Amniotic epithelial cell (primary cell): Measurements from ENCODE around the gene CD36.

ENCODE experiments used
- DNase-seq: peaks from one replicate; pipeline ENCODE4 v3.0.0-alpha.2; 2010; ENCODE audit warnings: low read depth

Gene CD36

GRCh38 chr7:80637911-80638765, at the start of gene CD36:
Gene CD36 (plus strand): TSS chr7:80638642. CDS start chr7:80646741, 8,099 bp downstream.
- DNase-seq = no peak

DNA sequence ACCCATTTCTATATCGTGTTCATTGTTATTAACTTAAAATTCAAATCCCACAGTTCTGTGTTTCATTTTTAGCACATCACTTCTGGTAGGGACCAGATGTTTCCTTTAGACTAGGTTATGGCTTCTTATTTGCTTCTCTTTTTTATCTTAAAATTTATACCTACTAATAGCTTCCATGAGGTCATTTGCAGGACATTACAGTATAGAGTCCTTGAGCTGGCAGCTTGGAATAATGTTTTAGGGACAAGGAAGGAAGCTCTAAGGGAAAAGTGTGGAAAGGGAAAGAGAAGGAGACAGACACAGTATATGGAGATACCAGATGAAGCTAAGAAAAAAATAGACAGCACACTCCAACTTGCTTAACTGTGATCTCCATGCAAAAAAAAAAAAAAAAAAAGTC, 48.8 kb upstream of the CD36 start:
- DNase-seq = no peak

- no peak for DNase-seq
These were observed 46.8 kb upstream of the CD36 start for GRCh38 chr7:80591654-80592053.

DNA sequence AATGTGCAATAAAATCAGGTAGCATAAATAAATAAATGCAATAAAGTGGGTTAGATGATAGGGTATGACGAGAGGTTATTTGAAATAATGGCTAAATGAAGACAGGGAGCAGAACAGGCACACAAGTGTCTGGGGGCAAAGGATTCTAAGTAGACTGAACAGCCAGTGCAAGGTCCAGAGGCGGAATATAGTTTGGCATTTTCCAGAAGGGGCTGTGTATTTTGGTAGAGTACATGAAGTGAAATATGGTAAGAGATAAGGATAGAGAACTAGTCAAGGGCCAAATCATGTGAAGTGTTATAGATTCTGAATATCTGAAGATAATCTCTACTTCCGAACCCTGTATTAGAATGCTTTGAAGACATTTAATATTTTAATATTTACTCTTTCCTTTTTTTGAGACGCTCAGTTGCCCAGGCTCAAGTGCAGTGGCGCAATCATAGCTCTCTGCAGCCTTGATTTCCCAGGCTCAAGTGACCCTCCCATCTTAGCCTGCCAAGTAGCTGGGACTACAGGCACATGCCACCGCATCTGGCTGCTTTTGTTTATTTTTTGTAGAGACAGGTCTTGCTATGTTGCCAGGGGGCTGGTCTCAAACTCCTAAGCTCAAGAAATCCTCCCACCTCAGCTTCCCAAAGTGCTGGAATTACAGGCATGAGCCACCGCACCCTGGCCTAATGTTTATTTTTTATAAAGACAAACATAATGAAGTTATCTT, 44.4 kb upstream of the CD36 start:
- DNase-seq = peak; percentile 44

- no peak for DNase-seq
These were observed 41.4 kb upstream of the CD36 start for GRCh38 chr7:80596933-80597517.

DNA sequence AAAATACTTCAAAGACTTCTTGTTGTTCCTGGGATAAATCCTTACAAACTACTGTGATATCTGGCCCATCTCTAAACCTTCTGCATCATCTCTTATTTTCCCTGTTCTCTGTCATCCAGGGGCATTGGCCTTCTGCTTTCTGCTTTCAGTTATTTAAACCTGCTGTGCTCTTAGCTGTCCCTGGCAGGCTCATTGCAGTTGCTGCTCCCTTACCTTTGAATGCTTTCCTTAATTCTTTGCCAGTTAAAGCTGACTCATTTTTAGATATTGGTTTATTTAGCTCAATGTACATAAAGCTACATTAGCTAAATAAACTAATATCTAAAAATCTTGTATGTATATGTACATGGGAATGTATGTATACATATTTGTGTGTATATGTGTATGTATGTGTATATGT, 40.6 kb upstream of the CD36 start:
- DNase-seq = no peak

DNA sequence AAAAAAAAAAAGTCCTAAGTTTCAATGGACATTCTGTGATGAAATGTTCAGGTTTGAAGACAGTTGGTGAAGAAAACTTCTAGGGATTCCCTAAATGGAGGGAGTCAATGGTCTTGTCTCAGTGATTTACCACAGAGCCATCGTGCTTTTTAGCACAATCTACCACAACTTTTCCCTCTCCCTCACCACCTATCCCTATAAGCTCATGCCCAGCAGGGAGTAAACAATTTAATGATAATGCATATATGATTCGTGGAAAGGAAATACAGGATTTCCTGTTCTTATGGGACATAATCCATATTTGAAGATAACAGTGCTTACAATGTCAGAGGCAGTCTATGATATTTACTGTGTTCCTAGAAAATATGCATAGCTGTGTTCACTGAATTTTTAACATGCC, 38.4 kb upstream of the CD36 start:
- no peak for DNase-seq

DNA sequence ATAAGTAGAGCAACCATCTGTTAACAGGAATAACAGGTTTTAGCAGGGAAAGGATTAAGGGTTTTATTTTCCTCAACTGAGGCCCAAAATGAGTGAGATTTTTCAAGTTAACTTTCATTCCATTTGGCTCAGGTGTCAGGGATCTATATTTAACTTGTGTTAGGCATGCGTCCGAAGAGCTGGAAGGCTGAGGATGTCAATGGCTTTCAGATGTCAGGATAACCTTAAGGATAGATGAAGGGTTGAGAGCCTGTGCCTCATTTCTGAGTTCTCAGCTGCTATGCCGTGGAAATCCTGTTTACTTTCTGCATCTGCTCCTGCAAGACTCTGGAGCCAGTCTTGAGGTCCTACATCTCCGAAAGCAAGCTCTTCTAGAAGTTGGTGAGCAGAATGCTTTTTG, 36.4 kb upstream of the CD36 start:
- DNase-seq = no peak

DNA sequence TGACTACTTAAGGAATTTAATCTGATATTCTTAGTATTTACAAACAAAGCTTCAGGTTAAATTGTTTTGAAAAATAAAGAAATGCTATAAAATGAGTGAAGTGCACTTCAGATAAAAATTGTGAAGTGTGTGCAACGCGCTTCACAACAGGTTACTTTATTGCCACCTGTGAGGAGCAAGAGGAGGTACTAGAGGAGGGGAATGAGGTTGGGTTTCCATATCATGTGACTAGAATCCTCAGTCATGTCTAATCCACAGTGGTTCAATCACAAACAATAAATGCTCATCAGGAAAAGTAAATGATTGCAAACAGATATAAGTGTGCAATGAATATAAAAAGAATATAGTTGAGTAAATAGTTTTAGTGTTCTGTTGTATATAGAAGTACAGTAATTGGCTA, 34.5 kb upstream of the CD36 start:
- DNase-seq = no peak

DNA sequence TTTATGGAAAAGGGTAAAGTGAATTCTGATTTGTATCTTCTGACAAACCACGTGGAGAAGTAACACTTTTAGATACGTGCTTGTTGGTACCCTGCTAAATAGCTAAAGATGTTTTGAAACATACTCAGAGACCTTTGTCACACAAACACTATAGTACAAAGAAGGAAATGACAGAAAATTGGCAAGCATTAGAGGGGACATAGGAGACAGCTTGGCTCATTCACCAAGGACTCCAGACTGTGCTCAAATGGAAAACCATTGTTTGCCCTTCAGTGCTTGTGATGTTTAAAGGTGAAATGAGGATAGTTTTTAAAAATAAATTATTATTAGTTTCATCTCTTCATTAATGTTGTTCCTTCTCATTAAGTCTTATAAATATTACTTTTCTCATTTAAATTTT, 34.0 kb upstream of the CD36 start:
- DNase-seq = no peak

DNA sequence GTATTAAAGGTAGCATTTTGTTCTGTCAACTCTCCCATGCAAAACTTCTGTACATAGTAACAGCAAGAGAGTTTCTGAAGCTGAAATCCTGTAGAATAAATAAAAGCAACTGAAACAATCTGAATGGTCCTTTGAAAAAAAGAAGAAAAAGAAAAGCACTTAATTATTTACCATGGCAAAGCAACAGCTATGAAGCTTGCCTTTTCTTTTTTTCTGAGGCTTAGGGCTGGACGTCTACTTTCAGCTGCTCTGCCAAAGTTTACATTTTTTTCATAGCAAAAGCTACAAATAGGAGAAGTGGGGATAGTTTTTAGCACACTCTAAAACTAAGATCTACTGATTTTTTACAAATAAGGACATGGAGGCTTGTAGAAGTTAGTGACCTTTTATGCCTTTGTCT, 31.3 kb upstream of the CD36 start:
- no peak for DNase-seq

GRCh38 chr7:80608336-80608735, 30.1 kb upstream of the CD36 start:
- DNase-seq = no peak

DNA sequence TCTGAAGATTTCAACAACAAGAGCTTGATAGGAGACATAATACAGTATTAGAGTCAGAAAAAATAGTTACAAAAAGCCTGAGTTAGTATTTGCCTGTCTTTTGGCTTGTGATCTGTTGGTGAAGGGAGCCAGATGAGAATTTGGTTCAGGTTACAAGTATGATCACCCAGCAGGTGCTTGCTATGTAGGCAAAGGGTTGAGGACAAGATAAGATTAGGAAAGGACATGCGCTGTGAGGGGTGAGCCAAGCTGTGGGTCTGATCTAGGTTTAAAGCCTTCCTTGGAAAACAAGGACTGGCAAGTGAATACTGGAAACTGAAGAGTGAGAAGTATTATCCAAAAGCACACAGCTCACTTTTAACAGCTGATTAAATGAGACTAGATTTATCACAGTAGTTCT, 28.7 kb upstream of the CD36 start:
- no peak for DNase-seq

GRCh38 chr7:80611353-80611752, 27.1 kb upstream of the CD36 start:
- peak; percentile 13 for DNase-seq

DNA sequence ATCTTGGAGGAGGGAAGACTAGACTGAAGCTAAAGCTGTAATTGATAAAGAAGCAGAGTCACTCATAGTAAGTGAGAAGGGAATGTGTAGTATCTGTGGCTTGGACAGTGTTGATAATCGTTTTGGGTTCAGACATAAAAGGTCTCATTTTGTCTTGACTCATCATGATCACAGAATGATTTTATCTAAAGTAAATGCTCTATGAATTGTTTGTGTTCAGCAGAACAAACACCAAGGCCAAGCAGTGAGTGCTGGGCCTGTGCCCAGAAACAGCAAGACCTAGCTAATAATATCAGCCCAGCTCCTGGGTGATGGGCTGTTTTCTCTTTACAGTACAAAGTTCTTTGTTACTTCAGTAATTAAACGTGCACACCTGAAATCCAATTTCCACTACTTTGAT, 26.7 kb upstream of the CD36 start:
- DNase-seq = peak; percentile 78

DNA sequence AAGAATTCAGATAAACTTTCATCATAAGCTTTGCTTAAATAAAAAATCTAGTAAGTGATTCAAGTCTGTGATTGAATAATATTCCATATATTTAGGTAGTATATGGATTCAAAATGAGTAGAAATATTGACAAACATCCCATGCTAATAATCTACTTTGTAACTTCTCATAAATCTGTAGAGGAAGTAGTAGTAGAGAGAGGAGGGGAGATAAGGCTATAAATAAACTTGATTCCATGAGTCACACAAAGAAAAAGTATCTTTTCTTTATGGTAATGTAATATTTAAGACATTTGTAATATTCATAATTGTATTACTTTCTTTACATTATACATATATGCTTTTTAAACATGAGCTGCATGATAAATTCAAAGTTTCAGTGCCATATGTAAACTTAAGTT, 25.6 kb upstream of the CD36 start:
- DNase-seq = no peak

DNA sequence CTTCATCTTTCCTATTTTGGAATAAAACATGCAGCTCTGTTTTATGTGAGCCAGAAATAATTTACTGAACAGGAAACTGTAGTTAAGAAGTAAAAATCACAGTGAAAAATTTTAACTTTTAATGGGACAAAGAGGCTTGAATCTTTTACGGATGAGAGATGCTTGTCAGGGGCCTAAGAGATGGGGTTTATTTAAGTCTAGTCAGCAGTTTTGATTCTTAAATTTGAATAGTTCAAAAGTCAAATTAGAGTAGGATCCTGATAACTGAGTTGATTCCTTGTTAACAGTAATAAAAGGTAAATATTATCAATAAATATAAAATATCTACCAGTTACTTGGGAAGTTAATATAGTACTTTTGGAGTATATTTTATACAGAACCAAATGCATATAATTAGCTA, 24.9 kb upstream of the CD36 start:
- DNase-seq = no peak

DNA sequence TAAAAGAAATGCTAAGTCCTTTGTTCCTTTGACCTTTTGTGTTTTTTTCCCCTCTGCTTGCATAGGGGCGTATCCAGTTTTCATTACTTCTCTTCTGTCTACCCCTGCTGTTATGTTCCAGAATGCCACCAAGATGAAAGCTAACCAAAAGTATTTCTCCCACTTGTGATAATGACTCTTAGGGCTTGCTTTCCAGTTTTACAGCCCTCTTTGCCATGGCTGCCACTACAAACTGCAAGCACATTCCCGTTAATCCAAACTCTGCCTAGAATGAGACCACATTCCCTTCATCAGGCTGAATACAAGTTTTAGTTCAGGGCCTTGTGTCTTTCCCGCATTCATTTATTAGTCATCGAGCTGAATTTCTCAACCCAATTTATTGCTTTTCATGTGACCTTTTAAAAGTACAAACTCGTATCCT, 23.6 kb upstream of the CD36 start:
- peak; percentile 74 for DNase-seq

GRCh38 chr7:80618096-80618495, 20.3 kb upstream of the CD36 start:
- no peak for DNase-seq

- no peak for DNase-seq
These were observed 18.7 kb upstream of the CD36 start for GRCh38 chr7:80619741-80620140.

- DNase-seq = peak; percentile 52
These were observed 15.9 kb upstream of the CD36 start for GRCh38 chr7:80622541-80622940.

DNA sequence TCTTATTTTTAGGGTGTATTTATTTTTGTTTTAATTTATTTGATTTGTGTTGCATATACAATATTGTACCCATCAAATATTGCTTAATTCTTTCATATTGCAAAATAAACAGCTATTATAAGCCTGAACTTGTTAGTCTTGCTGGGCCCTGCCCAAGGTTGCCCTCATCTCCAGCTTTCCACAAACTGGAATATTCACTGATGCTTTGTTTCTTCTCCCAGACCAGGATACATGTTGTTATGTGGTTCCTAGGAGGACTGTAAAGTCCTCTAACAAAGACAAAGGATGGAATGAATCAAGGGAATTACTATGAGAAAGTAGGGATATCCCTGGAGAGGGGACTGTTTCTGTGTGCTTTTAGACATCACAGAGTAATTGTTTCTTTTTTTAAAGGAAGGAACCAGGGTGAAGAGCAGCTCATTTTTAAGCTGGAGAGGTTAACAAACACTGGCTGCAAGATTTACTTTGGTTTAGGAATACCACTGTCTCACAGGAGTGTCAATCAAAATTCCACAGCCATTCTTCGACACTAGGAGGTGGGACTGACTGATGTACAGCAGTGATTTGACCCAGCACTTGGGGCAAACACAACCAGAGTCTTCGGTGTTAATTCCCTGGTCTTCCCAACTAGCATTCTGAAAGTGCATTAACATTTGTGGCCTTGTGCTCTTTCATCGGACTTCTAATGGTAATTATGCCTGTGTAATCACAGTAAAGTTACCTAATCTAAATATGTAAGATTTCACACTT, 14.8 kb upstream of the CD36 start:
- DNase-seq = no peak
